ENCODE results near the gene ITM2B.

DNA sequence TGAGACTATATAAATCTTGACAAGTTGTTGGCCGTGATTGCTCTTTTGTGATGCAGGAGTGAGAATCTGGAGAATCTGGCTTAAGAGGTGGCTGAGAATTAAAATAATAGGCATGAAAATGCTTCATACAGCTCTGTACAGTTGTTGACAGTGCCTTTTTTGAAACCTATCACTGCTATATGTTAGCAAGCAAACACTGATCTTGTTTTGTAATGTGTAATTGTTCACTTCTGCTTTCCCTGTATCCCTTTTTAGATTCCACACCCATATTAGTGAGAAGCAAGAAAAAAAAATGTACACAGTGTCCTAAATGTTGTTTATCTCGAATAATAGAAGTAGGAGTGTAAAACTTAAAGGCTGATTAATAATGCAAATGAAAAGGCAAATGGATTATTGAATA, 31.1 kb downstream of the ITM2B start:
- TF ChIP-seq POLR2A (IDR thresholded peaks at IDR 0.05) (no peak), CTCF (IDR thresholded peaks at IDR 0.05) (no peak)

Measured in Peyer's patch (tissue), 4 donors.